ENCODE measurements around the gene AKAP6. TPM values are rescaled to one million over a fixed set of nuclear protein-coding genes. Genes with fewer than 3 reads are reported as not detected.

The AKAP6 gene
- total RNA-seq, 1 experiment from 2014 or later = 1.1 TPM

DNA sequence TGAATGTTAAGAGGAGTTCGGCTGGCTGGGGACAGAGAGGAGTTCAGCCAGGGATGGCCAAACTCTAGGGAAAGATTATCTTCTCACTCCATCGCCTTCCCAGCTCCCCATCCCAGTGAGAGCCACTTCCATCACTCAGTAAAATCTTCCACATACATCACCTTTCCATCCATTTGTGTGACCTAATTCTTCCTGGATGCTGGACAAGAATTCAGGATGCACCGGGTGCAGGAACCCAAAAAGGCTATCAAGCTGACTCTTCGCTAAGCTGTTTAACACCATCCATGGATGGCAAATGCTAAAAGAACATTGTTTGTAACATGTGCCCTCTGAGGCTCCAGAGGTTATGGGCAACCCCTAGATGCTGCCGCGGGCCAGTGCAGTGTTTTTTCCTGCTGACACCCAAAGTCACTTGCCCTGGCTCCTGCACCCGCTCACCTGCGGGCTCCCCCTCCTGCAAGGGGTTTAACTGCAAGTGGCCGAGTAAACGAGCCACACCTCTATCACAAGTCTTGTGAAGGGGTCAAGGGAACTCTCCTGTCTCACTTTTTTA lies 393.6 kb downstream of the AKAP6 start:
- Histone ChIP-seq H3K4me1 (ENCODE audit: insufficient read depth, low read length) (no peaks in the 10 kb centered on the region), H3K23me2 (ENCODE audit: insufficient read length, low read depth, low read length, poor library complexity, severe bottlenecking) (no peaks in the 10 kb centered on the region), H3K79me1 (ENCODE audit: insufficient read depth, low read depth, low read length, poor library complexity, severe bottlenecking) (no peaks in the 10 kb centered on the region), H3K9me3 (ENCODE audit: control insufficient read depth, low read depth, low read length) (no peaks in the 10 kb centered on the region), H4K5ac (ENCODE audit: insufficient read length, low read depth, low read length) (no peak overlapping the region), H3K4ac (ENCODE audit: low read depth, low read length) (no peak overlapping the region), H2AFZ (ENCODE audit: low read length) (no peak overlapping the region), H4K20me1 (ENCODE audit: control insufficient read depth, insufficient read depth, insufficient read length) (no peaks in the 10 kb centered on the region), H2BK120ac (ENCODE audit: low read depth, low read length, poor library complexity, severe bottlenecking) (no peak overlapping the region), H2BK15ac (ENCODE audit: low read depth, low read length) (no peak overlapping the region), H3K4me2 (ENCODE audit: insufficient read depth, insufficient read length, low read length) (no peak overlapping the region), H3K9ac (ENCODE audit: extremely low read depth, insufficient read length, low read length) (no peak overlapping the region), H3K23ac (ENCODE audit: insufficient read length, low read depth, low read length) (no peak overlapping the region), H3K27ac (ENCODE audit: insufficient read length, low read depth, low read length) (no peak overlapping the region), H2BK5ac (ENCODE audit: insufficient read length, low read length) (no peak overlapping the region), H3K56ac (ENCODE audit: insufficient read length, low read depth, low read length) (no peak overlapping the region), H2BK12ac (ENCODE audit: insufficient read length, low read depth, low read length) (no peak overlapping the region), H4K91ac (ENCODE audit: insufficient read length, low read depth, low read length) (no peak overlapping the region), H3K27me3 (ENCODE audit: insufficient read depth, low read length) (no peaks in the 10 kb centered on the region), H2BK20ac (ENCODE audit: low read depth, low read length, poor library complexity, severe bottlenecking) (no peak overlapping the region), H3K79me2 (ENCODE audit: insufficient read depth, low read length) (no peaks in the 10 kb centered on the region), H4K8ac (replicated peaks; ENCODE audit: insufficient read length, low read depth, low read length) (no peak overlapping the region), H2AK5ac (ENCODE audit: insufficient read length, low read length) (no peak overlapping the region), H3T11ph (ENCODE audit: low read length) (no peak overlapping the region), H3K14ac (ENCODE audit: insufficient read depth, low read length) (no peak overlapping the region), H3K18ac (ENCODE audit: insufficient read length, low read depth, low read length) (no peak overlapping the region)
- Mint-ChIP-seq H3K4me3 (no peak overlapping the region), H3K9me3 (no peaks in the 10 kb centered on the region), H3K4me1 (peaks cover 9 to 13% of the 10 kb centered on the region in 2 experiments), H3K36me3 (ENCODE audit: insufficient read depth in 1 of 3, low read depth in 3 of 3) (no peaks in the 10 kb centered on the region), H3K27ac (no peak overlapping the region), H3K27me3 (ENCODE audit: low read depth) (no peaks in the 10 kb centered on the region)
- WGBS (ENCODE audit: extremely low coverage, insufficient read length, low lambda C conversion rate) = no CpG with 5 or more reads among the region's 10 CpGs
- TF ChIP-seq, protein P1, sequence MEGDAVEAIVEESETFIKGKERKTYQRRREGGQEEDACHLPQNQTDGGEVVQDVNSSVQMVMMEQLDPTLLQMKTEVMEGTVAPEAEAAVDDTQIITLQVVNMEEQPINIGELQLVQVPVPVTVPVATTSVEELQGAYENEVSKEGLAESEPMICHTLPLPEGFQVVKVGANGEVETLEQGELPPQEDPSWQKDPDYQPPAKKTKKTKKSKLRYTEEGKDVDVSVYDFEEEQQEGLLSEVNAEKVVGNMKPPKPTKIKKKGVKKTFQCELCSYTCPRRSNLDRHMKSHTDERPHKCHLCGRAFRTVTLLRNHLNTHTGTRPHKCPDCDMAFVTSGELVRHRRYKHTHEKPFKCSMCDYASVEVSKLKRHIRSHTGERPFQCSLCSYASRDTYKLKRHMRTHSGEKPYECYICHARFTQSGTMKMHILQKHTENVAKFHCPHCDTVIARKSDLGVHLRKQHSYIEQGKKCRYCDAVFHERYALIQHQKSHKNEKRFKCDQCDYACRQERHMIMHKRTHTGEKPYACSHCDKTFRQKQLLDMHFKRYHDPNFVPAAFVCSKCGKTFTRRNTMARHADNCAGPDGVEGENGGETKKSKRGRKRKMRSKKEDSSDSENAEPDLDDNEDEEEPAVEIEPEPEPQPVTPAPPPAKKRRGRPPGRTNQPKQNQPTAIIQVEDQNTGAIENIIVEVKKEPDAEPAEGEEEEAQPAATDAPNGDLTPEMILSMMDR (conservative IDR thresholded peaks at IDR 0.05) = no peak
- no peak for DNase-seq

Measured in H9 (cell line).